Measurements from ENCODE around the gene ZNF385A. TPM values are rescaled to one million over a fixed set of nuclear protein-coding genes. Genes with fewer than 3 reads are reported as not detected.

The ZNF385A gene
- total and polyA plus RNA-seq, 4 donors, result 2.5 to 4.0 (median 2.8) TPM

DNA sequence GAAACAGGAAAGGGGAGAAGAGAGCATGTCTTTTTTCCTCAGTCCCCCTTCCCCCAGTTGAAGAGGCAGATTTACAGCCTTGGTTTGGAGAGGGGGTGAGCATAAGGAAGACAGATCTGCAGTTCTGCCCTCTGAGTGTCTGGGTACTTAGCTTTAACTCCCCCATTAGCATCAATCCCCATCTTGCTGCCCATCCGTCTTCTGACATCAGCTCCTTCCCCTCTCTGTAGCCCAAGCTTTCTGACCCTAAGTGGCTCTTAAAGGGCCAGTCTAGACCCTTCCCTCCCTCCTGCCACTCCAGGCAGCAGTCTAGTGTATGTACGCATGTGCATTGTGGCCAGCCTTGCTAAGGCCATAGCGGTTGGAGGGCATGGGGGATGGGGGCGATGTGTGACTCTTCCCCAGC lies 27.6 kb downstream of the ZNF385A start:
- Histone ChIP-seq H3K36me3 (ENCODE audit: control insufficient read depth in 4 of 4, insufficient read depth in 3 of 4, low read depth in 1 of 4, low read length in 3 of 4) (no peaks in the 10 kb centered on the region), H3K4me3 (ENCODE audit: low read depth in 1 of 3, low read length in 3 of 3) (no peak overlapping the region), H3K9ac (ENCODE audit: low read depth in 1 of 2, low read length in 2 of 2) (no peak overlapping the region), H3K4me1 (ENCODE audit: control insufficient read depth in 4 of 4, insufficient read depth in 4 of 4, low read length in 3 of 4) (peaks cover 12 to 42% (median 25%) of the 10 kb centered on the region in 4 donors), H3K27me3 (ENCODE audit: control insufficient read depth in 4 of 4, insufficient read depth in 4 of 4, low read length in 3 of 4) (no peaks in the 10 kb centered on the region), H3K27ac (ENCODE audit: low read depth in 1 of 2, low read length in 2 of 2) (no peak overlapping the region), H3K9me3 (ENCODE audit: control insufficient read depth in 4 of 4, low read length in 3 of 4) (no peaks in the 10 kb centered on the region)
- DNase-seq (ENCODE audit: low spot score), result no peak
- WGBS, result 93% methylated on average over 4 of the region's 4 CpGs
- TF ChIP-seq JUND (IDR thresholded peaks at IDR 0.05), result no peak
- no peak for TF ChIP-seq HNF4G (IDR thresholded peaks at IDR 0.05)
- TF ChIP-seq RXRA (IDR thresholded peaks at IDR 0.05), result no peak
- TF ChIP-seq, protein P1, sequence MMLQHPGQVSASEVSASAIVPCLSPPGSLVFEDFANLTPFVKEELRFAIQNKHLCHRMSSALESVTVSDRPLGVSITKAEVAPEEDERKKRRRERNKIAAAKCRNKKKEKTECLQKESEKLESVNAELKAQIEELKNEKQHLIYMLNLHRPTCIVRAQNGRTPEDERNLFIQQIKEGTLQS (IDR thresholded peaks at IDR 0.05), result no peak
- TF ChIP-seq GABPA (IDR thresholded peaks at IDR 0.05 in 1 of 2, conservative IDR thresholded peaks at IDR 0.05 in 1 of 2), result no peak
- no peak for TF ChIP-seq FOXA2 (IDR thresholded peaks at IDR 0.05)
- TF ChIP-seq RAD21 (IDR thresholded peaks at IDR 0.05), result no peak
- TF ChIP-seq REST (IDR thresholded peaks at IDR 0.05), result no peak

DNA sequence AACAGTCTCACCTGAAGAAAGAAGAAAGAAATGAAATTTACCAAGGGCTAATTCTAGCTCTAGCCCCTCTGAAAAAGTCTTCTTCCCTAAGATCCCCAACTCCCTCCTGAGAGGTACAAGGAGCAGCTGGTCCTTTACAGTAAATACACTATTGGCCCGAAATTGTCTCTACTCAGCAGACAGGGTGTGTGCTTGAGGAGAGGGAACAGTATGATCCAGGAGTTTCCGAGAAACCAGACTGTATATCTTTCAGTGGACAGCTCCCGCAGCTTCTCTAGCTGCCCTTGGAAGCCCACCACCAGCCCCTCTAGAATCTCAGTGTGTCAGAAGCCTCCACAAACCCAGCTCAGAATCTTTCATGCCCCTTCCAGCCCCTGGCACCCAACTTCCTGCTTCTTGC lies 28.3 kb downstream of the ZNF385A start:
- Histone ChIP-seq H3K27me3 (ENCODE audit: control insufficient read depth in 4 of 4, insufficient read depth in 4 of 4, low read length in 3 of 4) (no peaks in the 10 kb centered on the region), H3K4me3 (ENCODE audit: low read depth in 1 of 3, low read length in 3 of 3) (no peak overlapping the region), H3K27ac (ENCODE audit: low read depth in 1 of 2, low read length in 2 of 2) (peak overlapping the region in 1 of 2 donors; percentile 38), H3K36me3 (ENCODE audit: control insufficient read depth in 4 of 4, insufficient read depth in 3 of 4, low read depth in 1 of 4, low read length in 3 of 4) (peaks cover 0 to 2% (median under 1%) of the 10 kb centered on the region in 4 donors), H3K9me3 (ENCODE audit: control insufficient read depth in 4 of 4, low read length in 3 of 4) (no peaks in the 10 kb centered on the region), H3K9ac (ENCODE audit: low read depth in 1 of 2, low read length in 2 of 2) (no peak overlapping the region), H3K4me1 (ENCODE audit: control insufficient read depth in 4 of 4, insufficient read depth in 4 of 4, low read length in 3 of 4) (peaks cover 12 to 49% (median 31%) of the 10 kb centered on the region in 4 donors)
- no peak for DNase-seq (ENCODE audit: low spot score)
- TF ChIP-seq HNF4A (conservative IDR thresholded peaks at IDR 0.05) (no peak), RXRA (IDR thresholded peaks at IDR 0.05) (no peak), JUND (IDR thresholded peaks at IDR 0.05) (no peak), TAF1 (conservative IDR thresholded peaks at IDR 0.05) (no peak), YY1 (IDR thresholded peaks at IDR 0.05) (no peak), RAD21 (IDR thresholded peaks at IDR 0.05) (no peak), REST (IDR thresholded peaks at IDR 0.05) (no peak), NR2F2 (IDR thresholded peaks at IDR 0.05) (no peak), FOXA1 (IDR thresholded peaks at IDR 0.05) (no peak), CTCF (IDR thresholded peaks at IDR 0.05; ENCODE audit: low read depth, low read length, missing input control) (no peak), GABPA (IDR thresholded peaks at IDR 0.05 in 1 of 2, conservative IDR thresholded peaks at IDR 0.05 in 1 of 2) (no peak), SP1 (IDR thresholded peaks at IDR 0.05) (no peak), ZBTB33 (IDR thresholded peaks at IDR 0.05) (no peak)
- 88% methylated on average over 3 of the region's 3 CpGs for WGBS
